WTC11 (cell line): Measurements from ENCODE around the gene FBXO41. TPM values are rescaled to one million over a fixed set of nuclear protein-coding genes. Genes with fewer than 3 reads are reported as not detected.

Experiments used
- ATAC-seq: fragments of 200-7000 bp; cut with Tn5 transposase; 2 replicates; pipeline ENCODE4 v1.10.0; 2021; ENCODE audit warnings: mild to moderate bottlenecking, moderate library complexity
- CTCF ChIA-PET: fragments of 300-600 bp; sonication (Branson Sonifier 250); formaldehyde crosslinking; loops from one replicate; lab custom pipeline; 2021; ENCODE audit warnings: antibody characterized with exemption; lab: Charles Lee
- POLR2A ChIA-PET: fragments of 350-600 bp; sonication (Branson Sonifier 250); formaldehyde crosslinking; loops from one replicate; lab custom pipeline; 2021; ENCODE audit warnings: antibody characterized with exemption; lab: Charles Lee
- DNase-seq: peaks from one replicate; pipeline ENCODE4 v3.0.0; 2021; ENCODE audit warnings: low spot score
- H3K27ac Mint-ChIP-seq: 2 replicates; pipeline ENCODE4 v1.8.0; 2021; ENCODE audit warnings: mixed read lengths
- H3K27me3 Mint-ChIP-seq: 2 replicates; pipeline ENCODE4 v1.8.0; 2021; ENCODE audit warnings: low read depth, mild to moderate bottlenecking, moderate library complexity, mixed read lengths
- H3K36me3 Mint-ChIP-seq: 2 replicates; pipeline ENCODE4 v1.8.0; 2021; ENCODE audit warnings: mixed read lengths
- H3K4me1 Mint-ChIP-seq: 2 replicates; pipeline ENCODE4 v1.8.0; 2022; ENCODE audit warnings: mixed read lengths
- H3K4me3 Mint-ChIP-seq: 2 replicates; pipeline ENCODE4 v1.8.0; 2021; ENCODE audit warnings: mild to moderate bottlenecking, moderate library complexity, mixed read lengths
- H3K9me3 Mint-ChIP-seq: 2 replicates; pipeline ENCODE4 v1.8.0; 2021; ENCODE audit warnings: mixed read lengths
- FOXP1 ChIP-seq: sonication (generic); formaldehyde crosslinking; IDR thresholded peaks from 2 replicates; pipeline ENCODE4 v1.8.0; 2022; ENCODE audit warnings: missing genetic modification reagents, mild to moderate bottlenecking, moderate library complexity, borderline replicate concordance
- JAZF1 ChIP-seq: fragments of 250-450 bp; sonication (Bioruptor Pico); IDR thresholded peaks from 2 replicates; pipeline ENCODE4 v1.9.0; 2021; ENCODE audit warnings: moderate library complexity, mild to moderate bottlenecking, inconsistent platforms
- KAT7 ChIP-seq: sonication (generic); formaldehyde crosslinking; IDR thresholded peaks from 2 replicates; pipeline ENCODE4 v1.8.1; 2023; ENCODE audit warnings: missing genetic modification reagents, mild to moderate bottlenecking, borderline replicate concordance
- MXD4 ChIP-seq: fragments of 250-450 bp; sonication (Bioruptor Pico); IDR thresholded peaks from 2 replicates; pipeline ENCODE4 v1.8.0; 2021; ENCODE audit warnings: mild to moderate bottlenecking, moderate library complexity, borderline replicate concordance
- NFATC4 ChIP-seq: fragments of 250-450 bp; sonication (Bioruptor Pico); IDR thresholded peaks from 2 replicates; pipeline ENCODE4 v1.9.0; 2021; ENCODE audit warnings: mild to moderate bottlenecking
- NFYB ChIP-seq: sonication (generic); formaldehyde crosslinking; conservative IDR thresholded peaks from 2 replicates; pipeline ENCODE4 v1.8.0; 2022; ENCODE audit warnings: low read depth, missing genetic modification reagents
- NR1H2 ChIP-seq: sonication (generic); formaldehyde crosslinking; IDR thresholded peaks from 2 replicates; pipeline ENCODE4 v1.9.0; 2021; ENCODE audit warnings: mild to moderate bottlenecking, moderate library complexity, missing genetic modification reagents
- PRRX2 ChIP-seq: fragments of 250-450 bp; sonication (Bioruptor Pico); IDR thresholded peaks from 2 replicates; pipeline ENCODE4 v1.8.0; 2021; ENCODE audit warnings: mild to moderate bottlenecking
- SMAD3 ChIP-seq: sonication (generic); formaldehyde crosslinking; IDR thresholded peaks from 2 replicates; pipeline ENCODE4 v1.8.0; 2022; ENCODE audit warnings: missing genetic modification reagents, mild to moderate bottlenecking, borderline replicate concordance
- SMAD4 ChIP-seq: sonication (generic); formaldehyde crosslinking; IDR thresholded peaks from 2 replicates; pipeline ENCODE4 v1.8.0; 2022; ENCODE audit warnings: mild to moderate bottlenecking, missing genetic modification reagents
- SP1 ChIP-seq: sonication (generic); formaldehyde crosslinking; conservative IDR thresholded peaks from 2 replicates; pipeline ENCODE4 v1.8.1; 2022; ENCODE audit warnings: missing genetic modification reagents
- TP53 ChIP-seq: sonication (generic); formaldehyde crosslinking; IDR thresholded peaks from 2 replicates; pipeline ENCODE4 v1.8.1; 2023; ENCODE audit warnings: mild to moderate bottlenecking, missing genetic modification reagents
- ZNF416 ChIP-seq: fragments of 250-450 bp; sonication (Bioruptor Pico); IDR thresholded peaks from 2 replicates; pipeline ENCODE4 v1.9.0; 2021; ENCODE audit warnings: mild to moderate bottlenecking, inconsistent platforms
- total RNA-seq: library from RNA; stranded (reverse); gene quantifications from 3 replicates; pipeline ENCODE4 v1.2.3, GENCODE V29; 2021
- TF ChIP-seq, protein P1 (sequence below): fragments of 250-450 bp; sonication (Bioruptor Pico); IDR thresholded peaks from 2 replicates; pipeline ENCODE4 v1.8.0; 2021; ENCODE audit warnings: mild to moderate bottlenecking
- TF ChIP-seq, protein P2 (sequence below): sonication (generic); formaldehyde crosslinking; IDR thresholded peaks from 2 replicates; pipeline ENCODE4 v1.8.1; 2023; ENCODE audit warnings: mild to moderate bottlenecking, missing genetic modification reagents, borderline replicate concordance
- TF ChIP-seq, protein P3 (sequence below): sonication (generic); formaldehyde crosslinking; IDR thresholded peaks from 2 replicates; pipeline ENCODE4 v1.8.1; 2023; ENCODE audit warnings: mild to moderate bottlenecking, moderate library complexity, missing genetic modification reagents
- TF ChIP-seq, protein P4 (sequence below): sonication (generic); formaldehyde crosslinking; IDR thresholded peaks from 2 replicates; pipeline ENCODE4 v1.8.0; 2022; ENCODE audit warnings: mild to moderate bottlenecking, missing genetic modification reagents

FBXO41 gene
- total RNA-seq, 1 experiment from 2014 or later: 19.2 TPM

DNA sequence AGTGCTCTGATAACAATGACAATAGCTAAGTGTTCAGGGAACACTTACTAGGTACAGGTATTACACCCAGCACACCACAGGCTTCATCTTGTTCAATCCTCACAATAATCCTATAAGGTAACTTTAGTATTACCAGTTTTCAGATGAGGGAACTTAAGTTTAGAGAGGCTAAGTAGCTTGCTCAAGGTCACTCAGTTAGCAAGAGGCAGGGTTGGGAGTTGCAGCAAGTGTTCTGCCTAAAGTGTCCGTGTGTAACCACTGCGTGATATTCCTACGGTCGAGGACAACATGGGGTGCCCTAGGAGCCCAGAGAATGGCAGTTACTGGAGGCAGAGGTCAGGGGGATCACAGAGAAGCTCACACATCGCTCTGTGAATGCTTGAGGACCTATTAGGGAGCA is 39.3 kb upstream of the FBXO41 start (continued):
- TF ChIP-seq, protein P1, sequence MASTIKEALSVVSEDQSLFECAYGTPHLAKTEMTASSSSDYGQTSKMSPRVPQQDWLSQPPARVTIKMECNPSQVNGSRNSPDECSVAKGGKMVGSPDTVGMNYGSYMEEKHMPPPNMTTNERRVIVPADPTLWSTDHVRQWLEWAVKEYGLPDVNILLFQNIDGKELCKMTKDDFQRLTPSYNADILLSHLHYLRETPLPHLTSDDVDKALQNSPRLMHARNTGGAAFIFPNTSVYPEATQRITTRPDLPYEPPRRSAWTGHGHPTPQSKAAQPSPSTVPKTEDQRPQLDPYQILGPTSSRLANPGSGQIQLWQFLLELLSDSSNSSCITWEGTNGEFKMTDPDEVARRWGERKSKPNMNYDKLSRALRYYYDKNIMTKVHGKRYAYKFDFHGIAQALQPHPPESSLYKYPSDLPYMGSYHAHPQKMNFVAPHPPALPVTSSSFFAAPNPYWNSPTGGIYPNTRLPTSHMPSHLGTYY: no peak
- TF ChIP-seq SMAD3 (CRISPR knock-in tag): no peak

DNA sequence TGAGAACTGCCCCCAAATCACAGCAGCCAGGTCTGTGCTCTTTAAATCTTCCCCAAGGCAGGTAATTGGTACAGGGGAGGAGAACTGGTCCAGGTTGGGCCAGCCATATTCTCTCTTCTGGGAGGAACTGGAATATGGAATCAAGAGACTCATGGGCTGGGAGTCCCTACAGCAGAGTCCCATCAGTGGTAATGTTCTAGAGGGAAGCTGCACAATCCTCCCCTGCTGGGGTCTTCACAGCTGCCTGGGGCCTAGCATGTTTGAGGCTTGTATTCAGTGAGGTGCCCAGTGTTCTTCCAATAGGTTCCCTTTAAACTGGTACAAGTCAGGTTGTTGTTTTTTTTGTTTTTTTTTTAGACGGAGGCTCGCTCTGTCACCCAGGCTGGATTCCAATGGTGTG is 30.2 kb upstream of the FBXO41 start:
- H3K4me1 Mint-ChIP-seq: no peaks in the 10 kb centered on the region
- no peak overlapping the region for H3K27ac Mint-ChIP-seq
- TF ChIP-seq, protein P2, sequence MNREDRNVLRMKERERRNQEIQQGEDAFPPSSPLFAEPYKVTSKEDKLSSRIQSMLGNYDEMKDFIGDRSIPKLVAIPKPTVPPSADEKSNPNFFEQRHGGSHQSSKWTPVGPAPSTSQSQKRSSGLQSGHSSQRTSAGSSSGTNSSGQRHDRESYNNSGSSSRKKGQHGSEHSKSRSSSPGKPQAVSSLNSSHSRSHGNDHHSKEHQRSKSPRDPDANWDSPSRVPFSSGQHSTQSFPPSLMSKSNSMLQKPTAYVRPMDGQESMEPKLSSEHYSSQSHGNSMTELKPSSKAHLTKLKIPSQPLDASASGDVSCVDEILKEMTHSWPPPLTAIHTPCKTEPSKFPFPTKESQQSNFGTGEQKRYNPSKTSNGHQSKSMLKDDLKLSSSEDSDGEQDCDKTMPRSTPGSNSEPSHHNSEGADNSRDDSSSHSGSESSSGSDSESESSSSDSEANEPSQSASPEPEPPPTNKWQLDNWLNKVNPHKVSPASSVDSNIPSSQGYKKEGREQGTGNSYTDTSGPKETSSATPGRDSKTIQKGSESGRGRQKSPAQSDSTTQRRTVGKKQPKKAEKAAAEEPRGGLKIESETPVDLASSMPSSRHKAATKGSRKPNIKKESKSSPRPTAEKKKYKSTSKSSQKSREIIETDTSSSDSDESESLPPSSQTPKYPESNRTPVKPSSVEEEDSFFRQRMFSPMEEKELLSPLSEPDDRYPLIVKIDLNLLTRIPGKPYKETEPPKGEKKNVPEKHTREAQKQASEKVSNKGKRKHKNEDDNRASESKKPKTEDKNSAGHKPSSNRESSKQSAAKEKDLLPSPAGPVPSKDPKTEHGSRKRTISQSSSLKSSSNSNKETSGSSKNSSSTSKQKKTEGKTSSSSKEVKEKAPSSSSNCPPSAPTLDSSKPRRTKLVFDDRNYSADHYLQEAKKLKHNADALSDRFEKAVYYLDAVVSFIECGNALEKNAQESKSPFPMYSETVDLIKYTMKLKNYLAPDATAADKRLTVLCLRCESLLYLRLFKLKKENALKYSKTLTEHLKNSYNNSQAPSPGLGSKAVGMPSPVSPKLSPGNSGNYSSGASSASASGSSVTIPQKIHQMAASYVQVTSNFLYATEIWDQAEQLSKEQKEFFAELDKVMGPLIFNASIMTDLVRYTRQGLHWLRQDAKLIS (CRISPR knock-in tag): no peak
- TF ChIP-seq NFYB (CRISPR knock-in tag) (no peak), SMAD4 (CRISPR knock-in tag) (no peak), NR1H2 (CRISPR knock-in tag) (no peak), MXD4 (CRISPR knock-in tag) (no peak)
- no peaks in the 10 kb centered on the region for H3K36me3 Mint-ChIP-seq
- H3K27me3 Mint-ChIP-seq: peaks cover 23% of the 10 kb centered on the region
- ATAC-seq (no peak), DNase-seq (no peak)
- no peaks in the 10 kb centered on the region for H3K9me3 Mint-ChIP-seq
- no peak overlapping the region for H3K4me3 Mint-ChIP-seq
- POLR2A ChIA-PET: no interaction called here
- CTCF ChIA-PET: no interaction called here

DNA sequence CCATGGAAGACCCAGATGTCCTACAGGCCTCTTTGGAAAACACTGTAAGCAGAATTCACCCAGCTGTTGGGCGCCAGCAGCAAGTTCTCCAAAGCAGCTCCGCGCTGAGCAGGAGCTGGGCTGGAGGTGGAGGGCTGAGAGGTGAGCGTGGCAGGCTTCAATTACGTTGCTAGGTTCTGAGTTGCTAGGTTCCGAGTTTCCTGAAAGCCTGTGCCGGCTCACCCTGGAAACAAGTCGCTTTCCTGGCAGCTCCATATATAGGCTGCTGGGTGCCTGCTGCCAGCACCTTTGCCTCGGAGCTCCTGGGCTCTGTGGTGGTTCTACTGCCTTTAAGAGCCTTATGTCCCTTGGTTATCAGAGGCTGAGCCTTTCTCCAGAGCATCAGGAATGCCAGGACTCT is 23.4 kb upstream of the FBXO41 start:
- CTCF ChIA-PET: interaction anchor here (1.4 kb wide), 1 partner anchor 11 kb away, joined by 3 read pairs; no protein-coding TSS in a partner anchor
- no peak overlapping the region for H3K27ac Mint-ChIP-seq
- H3K36me3 Mint-ChIP-seq: no peaks in the 10 kb centered on the region
- TF ChIP-seq SP1 (no peak), ZNF416 (CRISPR knock-in tag) (no peak), NFATC4 (no peak), PRRX2 (CRISPR knock-in tag) (no peak), FOXP1 (CRISPR knock-in tag) (no peak), TP53 (CRISPR knock-in tag) (no peak), JAZF1 (CRISPR knock-in tag) (no peak), KAT7 (no peak)
- TF ChIP-seq, protein P3, sequence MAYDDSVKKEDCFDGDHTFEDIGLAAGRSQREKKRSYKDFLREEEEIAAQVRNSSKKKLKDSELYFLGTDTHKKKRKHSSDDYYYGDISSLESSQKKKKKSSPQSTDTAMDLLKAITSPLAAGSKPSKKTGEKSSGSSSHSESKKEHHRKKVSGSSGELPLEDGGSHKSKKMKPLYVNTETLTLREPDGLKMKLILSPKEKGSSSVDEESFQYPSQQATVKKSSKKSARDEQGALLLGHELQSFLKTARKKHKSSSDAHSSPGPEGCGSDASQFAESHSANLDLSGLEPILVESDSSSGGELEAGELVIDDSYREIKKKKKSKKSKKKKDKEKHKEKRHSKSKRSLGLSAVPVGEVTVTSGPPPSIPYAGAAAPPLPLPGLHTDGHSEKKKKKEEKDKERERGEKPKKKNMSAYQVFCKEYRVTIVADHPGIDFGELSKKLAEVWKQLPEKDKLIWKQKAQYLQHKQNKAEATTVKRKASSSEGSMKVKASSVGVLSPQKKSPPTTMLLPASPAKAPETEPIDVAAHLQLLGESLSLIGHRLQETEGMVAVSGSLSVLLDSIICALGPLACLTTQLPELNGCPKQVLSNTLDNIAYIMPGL (CRISPR knock-in tag): no peak
- TF ChIP-seq, protein P4, sequence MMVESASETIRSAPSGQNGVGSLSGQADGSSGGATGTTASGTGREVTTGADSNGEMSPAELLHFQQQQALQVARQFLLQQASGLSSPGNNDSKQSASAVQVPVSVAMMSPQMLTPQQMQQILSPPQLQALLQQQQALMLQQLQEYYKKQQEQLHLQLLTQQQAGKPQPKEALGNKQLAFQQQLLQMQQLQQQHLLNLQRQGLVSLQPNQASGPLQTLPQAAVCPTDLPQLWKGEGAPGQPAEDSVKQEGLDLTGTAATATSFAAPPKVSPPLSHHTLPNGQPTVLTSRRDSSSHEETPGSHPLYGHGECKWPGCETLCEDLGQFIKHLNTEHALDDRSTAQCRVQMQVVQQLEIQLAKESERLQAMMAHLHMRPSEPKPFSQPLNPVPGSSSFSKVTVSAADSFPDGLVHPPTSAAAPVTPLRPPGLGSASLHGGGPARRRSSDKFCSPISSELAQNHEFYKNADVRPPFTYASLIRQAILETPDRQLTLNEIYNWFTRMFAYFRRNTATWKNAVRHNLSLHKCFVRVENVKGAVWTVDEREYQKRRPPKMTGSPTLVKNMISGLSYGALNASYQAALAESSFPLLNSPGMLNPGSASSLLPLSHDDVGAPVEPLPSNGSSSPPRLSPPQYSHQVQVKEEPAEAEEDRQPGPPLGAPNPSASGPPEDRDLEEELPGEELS (CRISPR knock-in tag): no peak
- H3K4me3 Mint-ChIP-seq: no peak overlapping the region
- H3K9me3 Mint-ChIP-seq: no peaks in the 10 kb centered on the region
- H3K4me1 Mint-ChIP-seq: no peaks in the 10 kb centered on the region
- ATAC-seq (no peak), DNase-seq (no peak)
- H3K27me3 Mint-ChIP-seq: peaks cover 25% of the 10 kb centered on the region
- POLR2A ChIA-PET: no interaction called here
